Upper lobe of left lung (tissue), 6 donors: ENCODE data around the gene PLIN1. TPM values are rescaled to one million over a fixed set of nuclear protein-coding genes. Genes with fewer than 3 reads are reported as not detected.

Experiments
- ATAC-seq, 2 donors: fragments of 200-7000 bp; cut with Tn5 transposase; one replicate each; pipeline ENCODE4 v1.9.1; 2022; ENCODE audit warnings: mild to moderate bottlenecking in 2 of 2, moderate library complexity in 2 of 2; ENCODE audit not compliant: low FRiP score in 2 of 2
- DNase-seq, 2 donors: peaks; one replicate each; pipeline ENCODE4 v3.0.0-alpha.2; 2019 to 2020
- H3K27ac ChIP-seq, 4 donors: fragments of 200-600 bp; sonication (generic); one replicate each; pipeline ENCODE4 v1.5.1; 2016 to 2019
- H3K27me3 ChIP-seq, 4 donors: fragments of 200-600 bp; sonication (generic); one replicate each; pipeline ENCODE4 v1.5.1; 2017 to 2019
- H3K36me3 ChIP-seq, 4 donors: fragments of 200-600 bp; sonication (generic); one replicate each; pipeline ENCODE4 v1.5.1; 2016 to 2019
- H3K4me1 ChIP-seq, 4 donors: fragments of 200-600 bp; sonication (generic); one replicate each; pipeline ENCODE4 v1.5.1; 2018 to 2019
- H3K4me3 ChIP-seq, 4 donors: fragments of 200-600 bp; sonication (generic); one replicate each; pipeline ENCODE4 v1.5.1; 2017 to 2019; ENCODE audit warnings: mild to moderate bottlenecking in 2 of 4, moderate library complexity in 1 of 4
- H3K9me3 ChIP-seq, 4 donors: fragments of 200-600 bp; sonication (generic); one replicate each; pipeline ENCODE4 v1.5.1; 2018 to 2019
- EP300 ChIP-seq, 4 donors: sonication (generic); formaldehyde crosslinking; IDR thresholded peaks; one replicate each; pipeline ENCODE4 v1.5.1; 2017; ENCODE audit warnings: antibody characterized with exemption in 4 of 4, control low read depth in 2 of 4
- POLR2A ChIP-seq, 4 donors: fragments of 450-650 bp; IDR thresholded peaks; one replicate each; pipeline ENCODE4 v1.5.1; 2016 to 2017; ENCODE audit warnings: antibody characterized with exemption in 4 of 4, mild to moderate bottlenecking in 2 of 4
- POLR2AphosphoS5 ChIP-seq, 2 donors: sonication (generic); formaldehyde crosslinking; IDR thresholded peaks; one replicate each; pipeline ENCODE4 v1.5.1; 2017; ENCODE audit warnings: antibody characterized with exemption in 2 of 2
- WGBS, 2 donors: methylation state at CpG; one replicate each; pipeline ENCODE4 v1.1.5; 2017 to 2018; 5-methylcytosine and 5-hydroxymethylcytosine counted together
- total RNA-seq, 6 donors: library from RNA; depleted of rRNA in 4 of 6; stranded (reverse); fragments of >200 nt in 4 of 6; gene quantifications; one replicate each; pipeline versions ENCODE4 v1.1.0 to v1.2.1, GENCODE V29; 2016 to 2021
- TF ChIP-seq, protein P1 (sequence below), 6 experiments: fragments of 450-650 bp in 4 of 6; fragments of 200-600 bp in 2 of 6; sonication (generic) in 2 of 6; IDR thresholded peaks; one replicate each; pipeline ENCODE4 v1.5.1; 2016 to 2019; ENCODE audit warnings: antibody characterized with exemption in 6 of 6
- donor health status: DM: no; HTN: no; CAD: no; lungs with moderate emphysema.
- donor health status: DM: no; HTN: yes; CAD: no; lungs with severe emphysema.

Gene PLIN1
- total RNA-seq, 6 donors from 2014 or later = 0.29 to 3.8 (median 1.1) TPM; not detected in 1

DNA sequence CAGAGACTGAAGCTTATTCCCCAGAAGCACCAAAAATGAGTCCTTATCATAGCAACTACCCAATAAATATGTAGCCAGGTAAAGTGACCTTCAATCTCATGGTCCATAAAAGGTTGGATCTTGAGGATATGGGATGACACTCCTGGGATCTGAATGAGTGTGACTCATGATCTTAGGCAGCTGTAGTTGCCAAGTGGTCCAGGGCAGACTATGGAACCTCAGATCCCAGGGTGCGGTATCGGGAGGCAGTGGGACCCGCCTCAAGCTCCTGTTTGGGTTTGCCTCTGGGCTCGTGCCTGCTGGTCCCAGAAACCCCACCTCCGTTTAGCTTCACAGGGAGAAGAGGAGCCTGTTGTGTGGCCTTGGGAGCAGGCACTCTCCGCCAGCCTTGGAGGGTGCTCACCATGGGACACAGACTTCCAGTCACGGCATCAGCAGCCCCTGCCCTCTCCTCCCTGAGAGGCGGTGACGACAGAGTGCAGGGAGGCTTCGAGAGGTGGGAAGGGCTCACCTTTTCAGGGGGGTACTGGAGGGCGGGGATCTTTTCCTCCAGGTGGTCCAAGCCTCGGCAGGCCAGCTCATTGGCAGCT lies 8.1 kb downstream of the PLIN1 start:
- WGBS, 2 donors = 87 to 91% methylated on average over 9 to 12 of the region's 12 CpGs
- ATAC-seq (no peak), DNase-seq (no peak)
- H3K27ac ChIP-seq = no peak overlapping the region
- no peak for TF ChIP-seq EP300 (IDR thresholded peaks at IDR 0.05)
- TF ChIP-seq, protein P1, sequence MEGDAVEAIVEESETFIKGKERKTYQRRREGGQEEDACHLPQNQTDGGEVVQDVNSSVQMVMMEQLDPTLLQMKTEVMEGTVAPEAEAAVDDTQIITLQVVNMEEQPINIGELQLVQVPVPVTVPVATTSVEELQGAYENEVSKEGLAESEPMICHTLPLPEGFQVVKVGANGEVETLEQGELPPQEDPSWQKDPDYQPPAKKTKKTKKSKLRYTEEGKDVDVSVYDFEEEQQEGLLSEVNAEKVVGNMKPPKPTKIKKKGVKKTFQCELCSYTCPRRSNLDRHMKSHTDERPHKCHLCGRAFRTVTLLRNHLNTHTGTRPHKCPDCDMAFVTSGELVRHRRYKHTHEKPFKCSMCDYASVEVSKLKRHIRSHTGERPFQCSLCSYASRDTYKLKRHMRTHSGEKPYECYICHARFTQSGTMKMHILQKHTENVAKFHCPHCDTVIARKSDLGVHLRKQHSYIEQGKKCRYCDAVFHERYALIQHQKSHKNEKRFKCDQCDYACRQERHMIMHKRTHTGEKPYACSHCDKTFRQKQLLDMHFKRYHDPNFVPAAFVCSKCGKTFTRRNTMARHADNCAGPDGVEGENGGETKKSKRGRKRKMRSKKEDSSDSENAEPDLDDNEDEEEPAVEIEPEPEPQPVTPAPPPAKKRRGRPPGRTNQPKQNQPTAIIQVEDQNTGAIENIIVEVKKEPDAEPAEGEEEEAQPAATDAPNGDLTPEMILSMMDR (IDR thresholded peaks at IDR 0.05) = no peak
- no peak for TF ChIP-seq POLR2AphosphoS5 (IDR thresholded peaks at IDR 0.05)
- no peak for TF ChIP-seq POLR2A (IDR thresholded peaks at IDR 0.05)
- H3K27me3 ChIP-seq = no peaks in the 10 kb centered on the region
- H3K36me3 ChIP-seq = no peaks in the 10 kb centered on the region
- peaks cover 0 to 1% (median under 1%) of the 10 kb centered on the region in 4 donors for H3K4me1 ChIP-seq
- H3K4me3 ChIP-seq = no peak overlapping the region
- no peaks in the 10 kb centered on the region for H3K9me3 ChIP-seq

DNA sequence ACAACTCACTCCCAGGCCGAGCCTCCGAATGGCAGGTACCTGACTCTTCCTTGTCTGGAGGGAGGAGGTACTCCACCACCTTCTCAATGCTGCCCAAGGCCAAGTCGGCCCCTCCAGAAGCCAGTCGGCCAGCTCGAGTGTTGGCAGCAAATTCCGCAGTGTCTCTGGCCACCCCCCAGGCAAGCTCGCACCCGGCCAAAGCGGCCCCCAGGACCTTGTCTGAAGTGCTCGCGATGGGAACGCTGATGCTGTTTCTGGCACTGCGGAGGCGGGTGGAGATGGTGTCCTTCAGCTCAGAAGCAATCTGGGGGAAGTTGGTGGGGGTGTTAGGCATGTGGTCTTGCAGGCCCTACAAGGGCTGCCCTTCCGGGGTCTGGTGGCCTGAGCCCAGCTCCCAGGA lies 9.2 kb downstream of the PLIN1 start:
- no peaks in the 10 kb centered on the region for H3K27me3 ChIP-seq

DNA sequence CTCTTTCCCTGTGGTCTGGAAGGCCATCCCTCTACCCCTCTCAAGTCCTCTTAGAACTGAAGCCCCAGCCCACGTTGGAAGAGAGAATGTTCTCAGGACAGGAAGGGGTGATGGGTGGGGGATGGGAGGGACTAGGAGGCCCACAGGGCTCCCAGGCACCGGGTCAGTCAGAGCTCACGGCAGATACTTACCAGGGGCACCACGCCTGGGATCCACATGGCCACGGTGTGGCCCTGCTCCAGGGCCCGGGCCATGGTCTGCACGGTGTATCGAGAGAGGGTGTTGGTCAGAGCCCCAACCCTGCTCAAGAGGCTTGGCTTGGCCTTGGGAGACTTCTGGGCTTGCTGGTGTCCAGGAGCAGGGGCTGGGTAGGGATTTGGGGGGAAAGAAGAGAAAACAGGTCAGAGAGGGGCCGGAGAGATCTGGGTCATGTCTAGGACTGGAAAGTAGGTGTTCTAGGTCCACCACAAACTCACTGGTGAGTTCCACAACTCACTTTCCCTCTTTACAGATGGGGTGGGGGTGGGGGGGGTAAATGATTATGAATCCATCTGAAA lies 9.8 kb downstream of the PLIN1 start:
- Histone ChIP-seq H3K27me3 (no peaks in the 10 kb centered on the region), H3K27ac (no peak overlapping the region), H3K4me1 (peaks cover 0 to 16% (median 14%) of the 10 kb centered on the region in 4 donors), H3K36me3 (no peaks in the 10 kb centered on the region), H3K9me3 (no peaks in the 10 kb centered on the region), H3K4me3 (no peak overlapping the region)
- 75 to 91% methylated on average over 8 to 9 of the region's 9 CpGs for WGBS, 2 donors
- ATAC-seq = no peak
- DNase-seq = peak in 1 of 2 donors; percentile 48
- TF ChIP-seq POLR2A (IDR thresholded peaks at IDR 0.05) (no peak), EP300 (IDR thresholded peaks at IDR 0.05) (no peak), POLR2AphosphoS5 (IDR thresholded peaks at IDR 0.05) (no peak)
- TF ChIP-seq, protein P1 (IDR thresholded peaks at IDR 0.05) = no peak

More for the DNA sequence above, 9.2 kb downstream of the PLIN1 start:
- no peak for TF ChIP-seq POLR2A (IDR thresholded peaks at IDR 0.05)
- DNase-seq (peak in 1 of 2 donors; percentile 68), ATAC-seq (no peak)
- no peaks in the 10 kb centered on the region for H3K36me3 ChIP-seq
- no peaks in the 10 kb centered on the region for H3K9me3 ChIP-seq
- H3K27ac ChIP-seq = no peak overlapping the region
- H3K4me1 ChIP-seq = peaks cover 0 to 12% (median 9%) of the 10 kb centered on the region in 4 donors
- 90 to 95% methylated on average over 8 to 15 of the region's 15 CpGs for WGBS, 2 donors
- no peak overlapping the region for H3K4me3 ChIP-seq

DNA sequence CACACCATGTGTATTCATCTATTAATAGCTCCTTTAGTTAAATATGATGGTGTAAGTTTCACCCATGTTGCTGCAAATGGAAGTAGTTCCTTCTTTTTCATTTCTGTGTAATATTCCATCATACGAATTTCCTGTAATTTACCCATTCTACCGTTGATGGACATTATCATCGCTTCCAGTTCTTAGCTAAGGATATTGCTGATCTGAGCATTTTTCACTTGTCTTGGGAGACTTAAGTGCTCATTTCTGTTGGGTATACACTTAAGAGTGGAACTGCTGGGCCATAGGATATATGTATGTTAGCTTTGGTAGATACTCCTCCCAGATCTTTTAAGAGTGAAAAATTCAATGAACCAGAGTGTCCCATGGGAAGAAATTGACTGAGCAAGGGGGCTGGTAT lies 11.0 kb downstream of the PLIN1 start:
- H3K27me3 ChIP-seq = no peaks in the 10 kb centered on the region
- no peak overlapping the region for H3K27ac ChIP-seq
- TF ChIP-seq, protein P1 (IDR thresholded peaks at IDR 0.05) = no peak
- TF ChIP-seq POLR2AphosphoS5 (IDR thresholded peaks at IDR 0.05) (no peak), EP300 (IDR thresholded peaks at IDR 0.05) (no peak), POLR2A (IDR thresholded peaks at IDR 0.05) (no peak)
- ATAC-seq = no peak
- H3K9me3 ChIP-seq = no peaks in the 10 kb centered on the region
- no peaks in the 10 kb centered on the region for H3K36me3 ChIP-seq
- peaks cover 0 to 16% (median 14%) of the 10 kb centered on the region in 4 donors for H3K4me1 ChIP-seq
- 96 to 100% methylated on average over 3 of the region's 3 CpGs for WGBS, 2 donors
- no peak overlapping the region for H3K4me3 ChIP-seq
- DNase-seq = no peak

DNA sequence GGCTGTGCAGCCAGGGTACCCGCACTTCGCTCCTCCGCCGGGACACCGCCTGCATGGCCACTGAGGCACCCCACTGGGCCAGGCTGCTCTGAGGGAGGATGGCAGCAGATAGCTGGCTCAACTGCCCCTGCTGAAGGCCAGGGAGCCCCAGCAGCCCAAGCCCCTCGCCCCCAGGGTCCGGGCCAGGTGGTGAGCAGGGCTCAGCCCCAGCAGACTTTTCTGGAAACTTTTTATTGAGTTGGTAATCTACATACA lies 11.5 kb downstream of the PLIN1 start:
- H3K9me3 ChIP-seq = no peaks in the 10 kb centered on the region
- peak in 1 of 2 donors; percentile 66 for DNase-seq
- H3K4me1 ChIP-seq = peaks cover 0 to 21% (median 16%) of the 10 kb centered on the region in 4 donors
- ATAC-seq = no peak
- no peak overlapping the region for H3K27ac ChIP-seq
- WGBS, 2 donors = 95 to 96% methylated on average over 3 to 7 of the region's 7 CpGs
- TF ChIP-seq, protein P1 (IDR thresholded peaks at IDR 0.05) = no peak
- no peak for TF ChIP-seq EP300 (IDR thresholded peaks at IDR 0.05)
- no peak for TF ChIP-seq POLR2AphosphoS5 (IDR thresholded peaks at IDR 0.05)
- no peak for TF ChIP-seq POLR2A (IDR thresholded peaks at IDR 0.05)
- H3K27me3 ChIP-seq = no peaks in the 10 kb centered on the region
- no peaks in the 10 kb centered on the region for H3K36me3 ChIP-seq
- H3K4me3 ChIP-seq = no peak overlapping the region
